Measurements from ENCODE around the gene UCKL1.
"Not testable (repeated sequence)": the region's sequence is repeated elsewhere in the genome, so short reads cannot be mapped to it uniquely, and the experiment has no call there.

UCKL1 gene

GRCh38 chr20:63972312-63973159 is 16.3 kb upstream of the UCKL1 start:
- no peak for DNase-seq (ENCODE audit: low read depth)

- DNase-seq (ENCODE audit: low read depth), result not testable (repeated sequence)
Measured at GRCh38 chr20:63971960-63972311, 15.7 kb upstream of the UCKL1 start.

GRCh38 chr20:63970714-63971431 is 14.7 kb upstream of the UCKL1 start:
- no peak for DNase-seq (ENCODE audit: low read depth)

GRCh38 chr20:63969838-63970713 is 13.9 kb upstream of the UCKL1 start, which contains the start of gene ZNF512B:
Gene ZNF512B, minus strand, starts transcription at chr20:63969930. Its CDS starts 1,980 bp downstream, at chr20:63967950.
- DNase-seq (ENCODE audit: low read depth), result no peak

GRCh38 chr20:63968928-63969760 is 12.9 kb upstream of the UCKL1 start:
- no peak for DNase-seq (ENCODE audit: low read depth)

- no peak for DNase-seq (ENCODE audit: low read depth)
Measured at GRCh38 chr20:63968136-63968927, 12.1 kb upstream of the UCKL1 start.

GRCh38 chr20:63967330-63968135 is 11.3 kb upstream of the UCKL1 start:
- no peak for DNase-seq (ENCODE audit: low read depth)

GRCh38 chr20:63966944-63967322 is 10.7 kb upstream of the UCKL1 start:
- DNase-seq (ENCODE audit: low read depth), result no peak

- no peak for DNase-seq (ENCODE audit: low read depth)
Measured at GRCh38 chr20:63966172-63966943, 10.1 kb upstream of the UCKL1 start.

- no peak for DNase-seq (ENCODE audit: low read depth)
Measured at GRCh38 chr20:63964412-63964811, 8.2 kb upstream of the UCKL1 start.

- DNase-seq (ENCODE audit: low read depth), result no peak
Measured at GRCh38 chr20:63963784-63964301, 7.6 kb upstream of the UCKL1 start.

GRCh38 chr20:63963348-63963741 is 7.1 kb upstream of the UCKL1 start:
- no peak for DNase-seq (ENCODE audit: low read depth)

- no peak for DNase-seq (ENCODE audit: low read depth)
Measured at GRCh38 chr20:63962426-63963347, 6.5 kb upstream of the UCKL1 start.

- DNase-seq (ENCODE audit: low read depth), result no peak
Measured at GRCh38 chr20:63961664-63962425, 5.6 kb upstream of the UCKL1 start.

GRCh38 chr20:63960654-63961621 is 4.7 kb upstream of the UCKL1 start:
- not testable (repeated sequence) for DNase-seq (ENCODE audit: low read depth)

GRCh38 chr20:63959699-63960075 is 3.5 kb upstream of the UCKL1 start:
- no peak for DNase-seq (ENCODE audit: low read depth)

All from iris pigment epithelial cell (primary cell).